AG08396 (cell line): Measurements from ENCODE around the gene LCE1E.

Experiments used
- DNase-seq: peaks from one replicate; pipeline ENCODE4 v3.0.0; 2012; ENCODE audit warnings: low spot score, mixed read lengths

Gene LCE1E

DNA sequence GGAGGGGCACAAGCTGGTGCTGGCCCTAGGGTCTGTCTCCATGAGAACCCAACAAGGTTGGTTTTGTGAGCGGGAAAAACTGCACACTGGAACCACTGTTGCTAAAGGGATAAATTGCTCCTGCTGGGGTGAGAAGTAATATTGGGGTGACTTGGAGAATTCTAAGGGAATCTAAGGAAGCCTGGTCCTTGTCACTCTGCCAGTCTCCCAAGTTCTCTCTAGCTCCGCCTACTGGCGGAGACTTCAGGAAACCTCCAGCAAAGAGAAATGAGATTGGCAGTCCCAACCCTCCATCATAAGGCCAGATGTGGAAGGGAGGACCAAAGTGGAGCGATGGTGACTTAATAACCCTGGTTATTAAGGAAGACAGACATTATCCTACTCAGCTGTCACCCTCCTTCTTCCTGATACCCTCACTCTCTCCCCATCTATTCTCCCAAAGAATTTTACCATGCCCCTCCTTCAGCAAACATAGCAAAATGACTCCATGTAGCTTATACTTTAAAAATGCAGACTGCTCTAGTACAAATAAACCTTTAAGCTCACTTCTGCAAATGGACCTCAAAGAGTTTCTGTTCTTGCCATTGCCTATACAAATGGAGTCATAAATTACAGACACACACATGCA is 8.4 kb upstream of the LCE1E start:
- peak; percentile 51 for DNase-seq

DNA sequence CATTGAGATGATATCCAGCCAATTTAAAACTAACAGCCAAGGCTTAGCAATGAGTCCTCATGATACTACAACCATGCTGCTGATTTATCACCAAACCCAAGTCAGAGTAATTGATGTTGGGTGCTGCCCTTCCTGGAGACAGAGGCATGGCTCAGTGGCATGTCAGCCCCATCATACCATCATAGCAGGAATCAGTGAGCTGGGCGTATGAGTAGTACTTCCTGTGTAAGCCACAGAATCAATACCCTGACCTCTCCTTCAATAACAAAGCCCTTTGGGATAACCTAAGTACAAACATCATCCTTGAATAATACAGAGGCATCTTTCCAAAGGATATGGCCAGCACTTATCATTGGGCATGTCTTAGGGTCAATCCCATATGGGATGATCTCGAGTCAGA is 3.0 kb upstream of the LCE1E start:
- no peak for DNase-seq

DNA sequence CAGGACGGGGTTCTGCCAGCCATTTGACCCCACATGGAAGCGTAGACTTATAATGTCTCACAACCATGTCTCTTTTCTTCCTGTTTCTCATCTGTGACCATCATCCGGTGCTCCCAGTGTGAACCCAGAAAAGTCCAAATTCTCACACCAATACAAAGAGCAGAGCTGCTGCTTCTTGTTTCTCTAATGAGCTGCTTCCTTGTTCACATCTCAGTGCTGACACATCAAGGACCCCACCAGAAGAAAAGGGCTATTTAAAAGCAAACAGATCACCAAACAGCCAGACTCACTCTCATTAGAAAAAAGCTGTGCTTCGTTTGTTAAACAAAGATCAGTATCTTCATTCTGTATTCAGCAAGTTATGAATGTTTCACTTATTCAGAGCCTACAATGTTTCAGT is 9.6 kb downstream of the LCE1E start:
- no peak for DNase-seq

DNA sequence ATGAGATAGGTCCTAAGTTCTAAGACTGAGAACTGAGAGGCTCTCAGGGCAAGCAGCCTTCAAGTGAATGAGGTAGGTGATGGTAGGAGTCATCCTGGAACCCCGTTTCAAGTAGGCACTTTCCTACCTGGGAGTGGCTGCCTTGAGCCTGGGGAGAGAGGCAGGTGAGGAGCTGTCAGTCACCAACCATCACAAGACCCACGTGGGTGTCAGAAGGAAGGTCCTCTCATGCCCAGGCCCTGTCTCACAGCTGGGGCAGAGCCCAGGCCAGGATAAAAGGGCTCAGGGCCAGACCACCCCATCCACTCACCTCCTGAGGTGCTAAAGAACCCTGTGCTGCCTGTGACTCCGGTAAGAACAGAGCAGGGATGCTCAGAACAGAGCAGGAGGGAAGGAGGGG is 10.4 kb downstream of the LCE1E start, which contains the start of gene LCE1D:
LCE1D (plus strand) TSS at position 301 of the 400 bp plus-strand sequence. CDS start 1,074 bp downstream, outside the sequence.
- DNase-seq: no peak

DNA sequence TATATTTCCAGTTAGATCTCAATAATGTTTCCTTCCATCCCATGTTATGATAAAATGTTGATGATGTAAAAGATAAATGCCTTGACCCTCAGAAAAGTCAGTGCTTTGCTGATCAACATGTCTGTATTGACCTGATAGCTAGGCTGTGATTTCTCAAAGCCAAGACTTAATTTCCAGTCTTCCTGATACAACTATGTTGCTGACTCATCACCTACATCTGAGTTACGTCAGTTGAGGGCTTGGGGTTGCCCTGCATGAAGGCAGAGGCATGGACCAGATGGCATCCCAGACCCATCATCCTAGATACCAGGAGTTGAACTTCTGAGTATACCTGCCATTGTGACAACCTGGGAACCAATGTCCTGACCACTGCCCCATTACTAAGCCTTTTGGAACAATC is 15.3 kb downstream of the LCE1E start:
- no peak for DNase-seq

DNA sequence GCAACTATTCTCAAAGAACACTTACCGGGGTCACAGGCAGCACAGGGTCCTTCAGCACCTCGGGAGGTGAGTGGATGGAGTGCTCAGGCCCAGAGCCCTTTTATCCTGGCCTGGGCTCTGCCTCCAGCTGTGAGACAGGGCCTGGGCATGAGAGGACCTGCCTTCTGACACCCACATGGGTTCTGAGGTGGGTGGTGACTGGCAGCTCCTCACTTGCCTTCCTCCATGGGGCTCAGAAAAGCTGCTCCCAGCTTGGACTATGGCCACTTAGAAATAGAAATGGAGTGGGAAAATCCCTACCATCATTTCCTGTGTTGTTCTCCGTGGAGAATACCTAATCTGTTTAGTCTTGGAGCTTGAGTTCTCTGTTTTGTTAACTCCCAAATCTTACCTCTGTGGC is 20.5 kb downstream of the LCE1E start, which contains the start of gene LCE1C:
LCE1C (minus strand) TSS at position 76 of the 400 bp plus-strand sequence. CDS start 1,173 bp downstream, outside the sequence.
- no peak for DNase-seq

DNA sequence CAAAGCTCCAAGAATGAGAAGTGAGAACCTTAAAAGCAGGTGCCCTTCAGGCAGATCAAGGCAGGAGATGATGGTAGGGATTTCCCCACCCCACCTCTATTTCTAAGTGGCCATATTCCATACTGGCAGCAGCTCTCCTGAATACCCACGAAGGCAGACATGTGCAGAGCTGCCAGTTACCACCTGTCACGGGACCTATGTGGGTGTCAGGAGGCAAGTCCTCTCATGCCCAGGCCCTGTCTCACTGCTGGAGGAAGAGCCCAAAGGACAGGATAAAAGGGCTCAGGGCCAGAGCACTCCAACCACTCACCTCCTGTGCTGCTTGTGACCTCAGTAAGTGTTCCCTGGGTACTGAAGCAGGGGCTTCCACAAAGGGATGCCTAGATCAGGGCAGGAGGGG is 25.0 kb downstream of the LCE1E start:
- DNase-seq: no peak

DNA sequence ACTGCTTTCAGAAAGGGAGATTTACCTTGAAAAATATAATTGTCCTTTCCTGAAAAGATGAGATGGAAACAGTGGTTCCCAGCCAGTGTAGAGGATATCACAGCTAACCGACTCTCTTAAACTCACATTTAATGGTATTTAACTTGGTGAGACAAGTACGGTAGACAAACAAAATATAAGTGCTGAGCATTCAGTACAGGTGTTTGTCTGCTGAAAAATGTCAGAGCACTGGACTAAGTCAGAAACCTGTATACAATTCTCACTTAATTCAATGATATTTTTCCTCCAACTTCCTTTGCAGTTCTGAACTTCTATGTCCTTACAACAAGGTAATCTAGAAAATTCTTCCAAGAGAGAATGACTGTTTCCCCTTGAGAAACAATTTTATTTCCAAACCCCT is 25.6 kb downstream of the LCE1E start, which contains the start of gene LCE1B:
LCE1B (plus strand) TSS at position 301 of the 400 bp plus-strand sequence. CDS start 476 bp downstream, outside the sequence.
- DNase-seq: no peak

DNA sequence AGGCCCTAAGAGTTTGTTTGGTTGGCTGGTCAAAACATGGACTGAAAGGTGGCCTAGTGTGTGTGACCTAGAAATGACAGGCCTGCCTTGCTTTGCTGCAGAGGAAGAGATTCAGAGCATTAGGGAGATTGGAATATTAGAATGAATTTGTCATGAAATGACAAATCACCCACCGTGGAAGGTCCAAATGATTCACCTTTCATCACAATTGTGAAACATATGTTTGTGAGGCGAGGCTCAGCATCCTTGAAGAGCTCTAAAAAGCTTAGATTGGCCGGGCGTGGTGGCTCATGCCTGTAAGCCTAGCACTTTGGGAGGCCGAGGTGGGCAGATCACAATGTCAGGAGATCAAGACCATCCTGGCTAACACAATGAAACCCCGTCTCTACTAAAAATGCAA is 31.3 kb downstream of the LCE1E start:
- DNase-seq: no peak

DNA sequence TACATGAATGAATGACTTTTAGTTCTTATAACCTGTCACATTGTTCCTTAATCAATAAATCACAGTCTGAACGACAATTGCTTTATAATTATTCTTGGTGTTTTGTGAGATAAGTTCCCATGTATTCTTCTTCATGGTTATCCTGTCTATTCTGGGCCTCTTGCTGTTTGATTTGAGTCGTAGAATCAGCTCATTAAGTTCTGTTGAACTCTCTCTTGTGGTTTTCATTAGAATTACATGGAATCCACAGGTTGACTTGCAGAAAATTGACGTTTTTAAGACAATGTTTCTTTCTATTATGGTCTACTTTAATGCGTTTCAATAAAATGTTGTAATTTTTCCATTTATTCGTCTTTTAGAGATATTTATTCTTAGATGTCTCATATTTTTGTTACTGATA is 37.2 kb downstream of the LCE1E start:
- DNase-seq: no peak

DNA sequence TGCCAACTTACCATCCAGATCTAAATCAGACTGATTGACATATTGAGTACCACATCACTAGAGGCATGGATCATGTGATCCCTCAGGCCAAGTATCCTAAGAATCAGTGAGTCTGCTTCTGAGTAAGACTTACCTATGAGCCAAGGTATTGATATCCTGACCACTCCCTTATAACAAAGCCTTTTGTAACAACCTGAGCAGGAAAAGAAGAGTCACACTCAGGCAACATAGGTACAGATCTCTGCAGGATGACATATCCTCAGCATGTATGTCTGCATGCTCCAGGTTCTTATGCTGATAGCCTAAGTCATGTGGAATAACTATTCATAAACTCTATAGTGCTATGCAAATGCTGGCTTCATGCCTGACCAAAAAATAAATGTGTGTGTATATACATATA is 38.9 kb downstream of the LCE1E start:
- no peak for DNase-seq

DNA sequence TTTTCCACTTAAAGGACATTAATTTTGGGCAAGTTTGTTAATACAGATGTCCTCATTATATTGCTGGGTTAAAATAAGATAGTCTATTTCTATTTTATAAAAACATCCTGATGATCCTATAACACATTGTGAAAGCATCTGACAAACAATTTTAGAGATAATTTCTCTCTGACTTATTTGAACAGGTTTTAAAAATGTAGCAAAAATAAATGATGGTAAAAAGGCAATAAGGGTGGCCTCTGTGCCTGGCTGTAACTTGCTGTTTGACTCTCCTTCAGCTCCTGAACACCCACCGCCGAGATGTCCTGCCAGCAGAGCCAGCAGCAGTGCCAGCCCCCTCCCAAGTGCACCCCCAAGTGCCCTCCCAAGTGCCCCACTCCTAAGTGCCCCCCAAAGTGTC is 41.1 kb downstream of the LCE1E start, which contains the start of gene LCE1A:
LCE1A (plus strand) TSS at position 301 of the 400 bp plus-strand sequence; CDS start at position 301, 0 bp downstream.
- DNase-seq: no peak

DNA sequence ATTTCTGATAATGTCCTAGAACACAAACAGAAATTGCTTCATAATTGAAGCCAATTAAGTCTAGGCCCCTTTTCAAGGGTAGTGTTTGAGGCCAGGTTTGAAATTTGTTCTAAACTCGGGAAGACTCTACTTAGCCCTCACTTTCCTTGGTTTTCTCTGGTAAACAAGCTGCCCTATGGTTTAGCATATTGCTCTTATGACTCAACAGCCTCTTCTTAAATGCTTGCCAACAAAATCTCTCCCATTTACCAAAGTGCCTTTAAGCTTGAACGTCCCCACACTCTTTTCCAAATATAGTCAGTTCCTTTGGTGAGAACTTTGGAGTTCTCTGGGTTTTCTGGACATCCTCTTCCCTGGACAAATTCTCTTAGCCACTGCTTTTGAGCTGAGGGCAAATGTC is 50.8 kb downstream of the LCE1E start:
- DNase-seq: no peak
